H1 (cell line): ENCODE data around the gene DDAH2. TPM values are rescaled to one million over a fixed set of nuclear protein-coding genes. Genes with fewer than 3 reads are reported as not detected.

Source experiments
- CTCF ChIA-PET: fragments of 300-600 bp; sonication (Branson Sonifier 250); formaldehyde crosslinking; loops from one replicate; lab custom pipeline; 2021; ENCODE audit not compliant: partially characterized antibody; lab: Charles Lee
- POLR2A ChIA-PET: fragments of 300-600 bp; sonication (Branson Sonifier 250); formaldehyde crosslinking; loops from one replicate; lab custom pipeline; 2021; ENCODE audit warnings: inconsistent platforms; ENCODE audit not compliant: partially characterized antibody; lab: Charles Lee
- DNase-seq, 2 experiments: peaks; one replicate each; pipeline versions ENCODE4 v3.0.0 to v3.0.0-alpha.2; 2010 to 2022; ENCODE audit warnings: low spot score in 2 of 2, low read depth in 1 of 2, mixed read lengths in 1 of 2
- FAIRE-seq: peaks from 2 replicates; lab custom pipeline; 2011; peaks lifted over from hg19 to GRCh38; lab: Jason Lieb, UNC
- H2AFZ ChIP-seq: 2 replicates; pipeline ENCODE4 v1.8.1; 2012; ENCODE audit warnings: low read length, inconsistent platforms
- H2AK5ac ChIP-seq: 2 replicates; pipeline ENCODE4 v1.6.1; 2013; ENCODE audit warnings: low read depth, low read length
- H2BK120ac ChIP-seq: replicated peaks from 2 replicates; pipeline ENCODE3; 2013; ENCODE audit warnings: low read depth, low read length, inconsistent platforms
- H2BK12ac ChIP-seq: 2 replicates; pipeline ENCODE4 v1.6.1; 2013; ENCODE audit warnings: low read depth, low read length
- H2BK15ac ChIP-seq: 2 replicates; pipeline ENCODE4 v1.6.1; 2013; ENCODE audit warnings: low read length
- H2BK20ac ChIP-seq: 2 replicates; pipeline ENCODE4 v1.6.1; 2013; ENCODE audit warnings: low read length
- H2BK5ac ChIP-seq: 2 replicates; pipeline ENCODE4 v1.6.1; 2013; ENCODE audit warnings: low read depth, low read length
- H3K14ac ChIP-seq: 2 replicates; pipeline ENCODE4 v1.6.1; 2013; ENCODE audit warnings: inconsistent platforms; ENCODE audit not compliant: insufficient read length
- H3K18ac ChIP-seq: 2 replicates; pipeline ENCODE4 v1.6.1; 2013; ENCODE audit warnings: low read length; ENCODE audit errors: extremely low read depth
- H3K23ac ChIP-seq: 2 replicates; pipeline ENCODE4 v1.6.1; 2013; ENCODE audit warnings: inconsistent platforms; ENCODE audit not compliant: insufficient read length
- H3K23me2 ChIP-seq: 2 replicates; pipeline ENCODE4 v1.6.1; 2013; ENCODE audit warnings: low read depth, low read length
- H3K27ac ChIP-seq: 2 replicates; pipeline ENCODE4 v1.6.1; 2011; ENCODE audit warnings: low read depth, low read length, inconsistent platforms
- H3K27me3 ChIP-seq, 4 experiments: replicated peaks in 1 of 4; 1 replicate in 1 of 4; 2 replicates in 3 of 4; pipeline versions ENCODE4 v1.6.1 to v1.8.1; 2011 to 2013; ENCODE audit warnings: low read length in 3 of 4, mild to moderate bottlenecking in 3 of 4, inconsistent platforms in 2 of 4, mixed read lengths in 2 of 4, moderate library complexity in 1 of 4; ENCODE audit not compliant: control insufficient read depth in 3 of 4, insufficient read depth in 3 of 4; ENCODE audit errors: extremely low read depth in 1 of 4
- H3K36me3 ChIP-seq, 4 experiments: 2 replicates each; pipeline versions ENCODE4 v1.6.1 to v1.8.1; 2011 to 2013; ENCODE audit warnings: mild to moderate bottlenecking in 4 of 4, low read length in 3 of 4, moderate library complexity in 2 of 4, control low read depth in 1 of 4, inconsistent platforms in 1 of 4; ENCODE audit not compliant: insufficient read depth in 4 of 4, control insufficient read depth in 2 of 4
- H3K4ac ChIP-seq: replicated peaks from 2 replicates; pipeline ENCODE3; 2013; ENCODE audit warnings: low read length, low read depth, mixed read lengths, inconsistent platforms; ENCODE audit not compliant: insufficient read length
- H3K4me1 ChIP-seq, 4 experiments: replicated peaks in 1 of 4; 1 replicate in 1 of 4; 2 replicates in 3 of 4; pipeline versions ENCODE4 v1.6.1 to v1.8.1; 2011 to 2013; ENCODE audit warnings: low read length in 3 of 4, inconsistent platforms in 2 of 4, mixed read lengths in 1 of 4; ENCODE audit not compliant: insufficient read depth in 4 of 4, control insufficient read depth in 3 of 4
- H3K4me2 ChIP-seq, 2 experiments: 2 replicates each; pipeline versions ENCODE4 v1.6.1 to v1.8.1; 2011 to 2013; ENCODE audit warnings: low read depth in 2 of 2, low read length in 2 of 2, control low read depth in 1 of 2, inconsistent platforms in 1 of 2, mild to moderate bottlenecking in 1 of 2; ENCODE audit not compliant: insufficient read depth in 1 of 2
- H3K4me3 ChIP-seq, 4 experiments: fragments of 200-600, 300-600 bp in 1 of 4; sonication (generic), shearing (Covaris generic), sonication (Bioruptor Twin) in 1 of 4; 2 replicates each; pipeline versions ENCODE4 v1.5.1 to v1.8.1; 2011 to 2016; ENCODE audit warnings: low read length in 4 of 4, low read depth in 3 of 4, control low read depth in 2 of 4, inconsistent platforms in 2 of 4, mild to moderate bottlenecking in 2 of 4, mixed read lengths in 1 of 4, moderate library complexity in 1 of 4; ENCODE audit not compliant: insufficient read depth in 2 of 4; ENCODE audit errors: extremely low read depth in 1 of 4
- H3K56ac ChIP-seq: replicated peaks from 2 replicates; pipeline ENCODE3; 2013; ENCODE audit warnings: low read depth, mild to moderate bottlenecking, mixed read lengths, low read length, inconsistent platforms; ENCODE audit not compliant: insufficient read length
- H3K79me1 ChIP-seq: 2 replicates; pipeline ENCODE4 v1.6.1; 2013; ENCODE audit warnings: low read depth, low read length, control low read depth
- H3K79me2 ChIP-seq, 2 experiments: 2 replicates each; pipeline versions ENCODE4 v1.6.1 to v1.8.1; 2012 to 2013; ENCODE audit warnings: low read length in 2 of 2, mild to moderate bottlenecking in 2 of 2, inconsistent platforms in 1 of 2; ENCODE audit not compliant: insufficient read depth in 2 of 2, control insufficient read depth in 1 of 2
- H3K9ac ChIP-seq, 4 experiments: replicated peaks in 1 of 4; 1 replicate in 1 of 4; 2 replicates in 3 of 4; pipeline versions ENCODE4 v1.6.1 to v1.8.1; 2011 to 2013; ENCODE audit warnings: low read depth in 3 of 4, low read length in 3 of 4, control low read depth in 2 of 4, mild to moderate bottlenecking in 2 of 4, moderate library complexity in 2 of 4, inconsistent platforms in 1 of 4; ENCODE audit errors: extremely low read depth in 1 of 4
- H3K9me3 ChIP-seq, 2 experiments: 2 replicates each; pipeline versions ENCODE4 v1.6.1 to v1.8.1; 2012 to 2013; ENCODE audit warnings: mild to moderate bottlenecking in 2 of 2, moderate library complexity in 2 of 2, control low read depth in 1 of 2, inconsistent platforms in 1 of 2, low read depth in 1 of 2, low read length in 1 of 2, mixed read lengths in 1 of 2; ENCODE audit not compliant: insufficient read depth in 2 of 2
- H4K20me1 ChIP-seq, 2 experiments: replicated peaks in 1 of 2; 2 replicates each; pipeline versions ENCODE3 to v1.8.1; 2011 to 2013; ENCODE audit warnings: inconsistent platforms in 2 of 2, low read length in 2 of 2, mild to moderate bottlenecking in 1 of 2; ENCODE audit not compliant: insufficient read depth in 2 of 2, control insufficient read depth in 1 of 2
- H4K5ac ChIP-seq: 2 replicates; pipeline ENCODE4 v1.6.1; 2013; ENCODE audit warnings: low read length, low read depth, mixed read lengths, inconsistent platforms; ENCODE audit not compliant: insufficient read length
- H4K8ac ChIP-seq: 2 replicates; pipeline ENCODE4 v1.8.0; 2013; ENCODE audit warnings: mild to moderate bottlenecking, moderate library complexity, low read length, inconsistent platforms; ENCODE audit not compliant: insufficient read depth; ENCODE audit errors: extremely low read depth
- H4K91ac ChIP-seq: replicated peaks from 2 replicates; pipeline ENCODE3; 2013; ENCODE audit warnings: low read length, mixed read lengths, inconsistent platforms; ENCODE audit not compliant: insufficient read length
- BACH1 ChIP-seq: IDR thresholded peaks from 2 replicates; pipeline ENCODE4 v1.6.1; 2012; ENCODE audit warnings: low read length, improper control_type of control experiment
- BRCA1 ChIP-seq: IDR thresholded peaks from 2 replicates; pipeline ENCODE4 v1.6.1; 2012; ENCODE audit warnings: low read depth, low read length, improper control_type of control experiment
- CTBP2 ChIP-seq: IDR thresholded peaks from 2 replicates; pipeline ENCODE4 v1.7.0; 2011; ENCODE audit warnings: borderline replicate concordance, mild to moderate bottlenecking, moderate library complexity, mixed read lengths, low read length; ENCODE audit not compliant: insufficient read depth, insufficient read length
- E2F6 ChIP-seq: IDR thresholded peaks from 2 replicates; pipeline ENCODE4 v1.6.1; 2012; ENCODE audit warnings: inconsistent platforms
- KDM5A ChIP-seq: fragments of 200-600 bp; IDR thresholded peaks from 2 replicates; pipeline ENCODE4 v1.7.1; 2012; ENCODE audit warnings: mild to moderate bottlenecking, low read length, inconsistent platforms, mixed read lengths
- RAD21 ChIP-seq, 2 experiments: IDR thresholded peaks in 1 of 2; conservative IDR thresholded peaks in 1 of 2; 2 replicates each; pipeline ENCODE4 v1.6.1; 2011; ENCODE audit warnings: low read depth in 2 of 2, low read length in 2 of 2, improper control_type of control experiment in 1 of 2, inconsistent platforms in 1 of 2, mild to moderate bottlenecking in 1 of 2, moderate library complexity in 1 of 2
- RNF2 ChIP-seq: fragments of 200-900, 300-1000 bp; sonication (generic); IDR thresholded peaks from 2 replicates; pipeline ENCODE4 v1.7.1; 2016; ENCODE audit warnings: borderline replicate concordance, low read depth, mild to moderate bottlenecking, antibody characterized with exemption, low read length; ENCODE audit not compliant: poor library complexity, severe bottlenecking; ENCODE audit errors: missing control alignments
- SIN3A ChIP-seq, 2 experiments: IDR thresholded peaks in 1 of 2; conservative IDR thresholded peaks in 1 of 2; 2 replicates each; pipeline ENCODE4 v1.6.1; 2011 to 2012; ENCODE audit warnings: low read length in 2 of 2, improper control_type of control experiment in 1 of 2, low read depth in 1 of 2, mild to moderate bottlenecking in 1 of 2
- SP1 ChIP-seq: IDR thresholded peaks from 2 replicates; pipeline ENCODE4 v1.6.1; 2011; ENCODE audit warnings: low read depth, low read length
- SP4 ChIP-seq: IDR thresholded peaks from 2 replicates; pipeline ENCODE4 v1.6.1; 2012; ENCODE audit warnings: low read length, inconsistent platforms
- WGBS, 2 experiments: shearing (Covaris generic) in 1 of 2; methylation state at CpG; one replicate each; pipeline versions ENCODE4 v1.1.6 to v1.1.7; 2013 to 2015; ENCODE audit warnings: low lambda C conversion rate in 2 of 2, mixed read lengths in 2 of 2, inconsistent platforms in 1 of 2, low coverage in 1 of 2, missing lambda C conversion rate in 1 of 2; ENCODE audit not compliant: insufficient replicate concordance in 2 of 2, insufficient coverage in 1 of 2, insufficient read length in 1 of 2; ENCODE audit errors: extremely low coverage in 1 of 2, missing lambda C conversion rate in 1 of 2; 5-methylcytosine and 5-hydroxymethylcytosine counted together
- polyA plus RNA-seq, 7 experiments: library from polyadenylated mRNA; depleted of rRNA in 3 of 7; stranded (reverse) in 5 of 7; unstranded in 2 of 7; fragments of >200 nt in 5 of 7; fragments of 200-250 nt in 2 of 7; gene quantifications; 1 replicate in 5 of 7; 2 replicates in 1 of 7; 4 replicates in 1 of 7; pipeline versions ENCODE4 v1.2.1 to v1.2.3, GENCODE V29; 2011 to 2013; ENCODE audit warnings: missing spikeins in 2 of 7, mixed read lengths in 2 of 7
- total RNA-seq: library from RNA; stranded (reverse); fragmentation: NEBNext Ultra II Directional; extraction: Animal tissue kit (Norgen Biotek cat#: 25700); gene quantifications from 2 replicates; pipeline ENCODE4 v1.2.1, GENCODE V29; 2021

Gene DDAH2
- total and polyA plus RNA-seq, 2 of the 8 experiments (the other 6 are each of a cell fraction or from before 2014, with no cell fraction given) = 53.3 to 73.5 TPM

- Histone ChIP-seq H2BK20ac (no peak overlapping the region), H4K5ac (no peak overlapping the region), H2AK5ac (no peak overlapping the region), H3K79me1 (0 out of 2 replicates have a peak, but pooled peaks cover 3% of the 10 kb centered on the region), H4K91ac (no peak overlapping the region), H2BK120ac (no peak overlapping the region), H3K56ac (no peak overlapping the region), H3K36me3 (peaks cover 0 to 12% (median 11%) of the 10 kb centered on the region in 4 experiments; a peak in 5 of 8 replicates), H2BK15ac (no peak overlapping the region), H3K79me2 (no peaks in the 10 kb centered on the region), H4K8ac (no peak overlapping the region; the same call in 1 of the 2 replicates), H3K4me3 (no peak overlapping the region), H3K4ac (no peak overlapping the region), H2AFZ (no peak overlapping the region), H2BK12ac (no peak overlapping the region), H3K27ac (no peak overlapping the region), H3K14ac (no peak overlapping the region), H3K4me2 (no peak overlapping the region), H3K23ac (no peak overlapping the region), H2BK5ac (no peak overlapping the region), H3K9ac (no peak overlapping the region), H3K23me2 (peaks cover under 1% of the 10 kb centered on the region; the same call in 1 of the 2 replicates), H3K4me1 (peaks cover 0 to 10% (median 6%) of the 10 kb centered on the region in 4 experiments; a peak in 6 of 7 replicates), H3K18ac (no peak overlapping the region; the same call in 1 of the 2 replicates), H4K20me1 (no peaks in the 10 kb centered on the region), H3K27me3 (no peaks in the 10 kb centered on the region), H3K9me3 (no peaks in the 10 kb centered on the region)
- FAIRE-seq (no peak), DNase-seq (no peak)
- ChIA-PET POLR2A (interaction anchor here (0.9 to 7.2 kb wide), 16 partner anchors 9 to 118 kb away, joined by 3 to 73 read pairs (median 4); partner anchors contain the start of genes ABHD16A, CLIC1, GPANK1 and LY6G6D), CTCF (interaction anchor here (0.5 to 8.9 kb wide), 15 partner anchors 9 to 1050 kb away, joined by 3 to 89 read pairs (median 4); partner anchors contain the start of genes CLIC1 and LY6G6D)
- WGBS, 2 experiments = 95% methylated on average over 20 of the region's 25 CpGs; no CpG with 5 or more reads in 1 of the 2 experiments
- no peak for TF ChIP-seq BRCA1
- no peak for TF ChIP-seq SP4
- no peak for TF ChIP-seq RAD21 (IDR thresholded peaks at IDR 0.05 in 1 of 2, conservative IDR thresholded peaks at IDR 0.05 in 1 of 2; ENCODE audit: low read depth in 2 of 2, low read length in 2 of 2)
- no peak for TF ChIP-seq BACH1
- no peak for TF ChIP-seq KDM5A
- no peak for TF ChIP-seq SP1
- TF ChIP-seq SIN3A (conservative IDR thresholded peaks at IDR 0.05 in 1 of 2, IDR thresholded peaks at IDR 0.05 in 1 of 2; ENCODE audit: low read depth in 1 of 2, low read length in 2 of 2) = no peak
- no peak for TF ChIP-seq E2F6
- TF ChIP-seq CTBP2 = no peak
- TF ChIP-seq RNF2 = no peak
Measured at GRCh38 chr6:31723980-31724691, 5.0 kb downstream of the DDAH2 start.
